Measurements from ENCODE around the gene ZDHHC18.

GRCh38 chr1:26789931-26790330 lies 36.6 kb upstream of the ZDHHC18 start:
- no peak for TF ChIP-seq CTCF (IDR thresholded peaks at IDR 0.05)
- TF ChIP-seq POLR2A (IDR thresholded peaks at IDR 0.05) = no peak
- no peak for TF ChIP-seq EP300 (IDR thresholded peaks at IDR 0.05)
